Measurements from ENCODE around the gene FOS. TPM values are rescaled to one million over a fixed set of nuclear protein-coding genes. Genes with fewer than 3 reads are reported as not detected.

The FOS gene
- total RNA-seq, 1 donor from 2014 or later = 884 TPM

DNA sequence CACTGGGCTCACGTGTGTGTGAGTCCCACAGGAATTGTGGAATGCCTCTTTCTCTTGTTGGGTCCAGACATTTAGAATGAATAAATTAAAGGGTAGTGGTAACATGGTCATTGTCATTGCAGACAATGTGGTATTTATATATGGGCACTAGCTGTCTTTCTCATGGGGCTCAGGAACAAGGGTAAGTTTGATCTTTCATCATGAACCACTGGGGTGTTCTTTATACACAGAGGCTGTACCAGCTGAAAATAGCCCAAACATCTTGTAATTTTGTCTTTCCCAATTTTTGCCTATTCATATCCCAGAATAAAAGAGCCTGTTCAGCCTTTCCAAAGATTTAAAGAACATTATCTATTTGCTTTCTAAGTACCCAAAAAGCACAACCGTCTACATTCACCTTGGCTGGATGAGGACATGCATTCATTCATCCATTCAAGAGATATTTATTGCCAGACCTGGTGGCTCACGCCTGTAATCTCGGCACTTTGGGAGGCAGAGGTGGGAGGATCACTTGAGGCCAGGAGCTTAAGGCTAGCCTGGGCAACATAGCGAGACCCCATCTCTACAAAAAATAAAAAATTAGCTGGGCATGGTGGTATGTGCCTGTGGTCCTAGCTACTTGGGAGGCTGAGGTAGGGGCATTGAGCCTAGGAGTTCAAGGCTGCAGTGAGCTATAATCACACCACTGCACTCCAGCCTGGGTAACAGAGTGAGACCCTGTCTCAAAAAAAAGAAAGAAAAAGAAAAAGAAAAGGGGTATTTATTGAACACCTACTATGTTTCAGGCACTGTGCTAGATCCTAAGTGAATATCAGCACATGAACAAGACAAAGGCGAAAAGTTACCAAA lies 4.4 kb upstream of the FOS start:
- TF ChIP-seq, protein P1, sequence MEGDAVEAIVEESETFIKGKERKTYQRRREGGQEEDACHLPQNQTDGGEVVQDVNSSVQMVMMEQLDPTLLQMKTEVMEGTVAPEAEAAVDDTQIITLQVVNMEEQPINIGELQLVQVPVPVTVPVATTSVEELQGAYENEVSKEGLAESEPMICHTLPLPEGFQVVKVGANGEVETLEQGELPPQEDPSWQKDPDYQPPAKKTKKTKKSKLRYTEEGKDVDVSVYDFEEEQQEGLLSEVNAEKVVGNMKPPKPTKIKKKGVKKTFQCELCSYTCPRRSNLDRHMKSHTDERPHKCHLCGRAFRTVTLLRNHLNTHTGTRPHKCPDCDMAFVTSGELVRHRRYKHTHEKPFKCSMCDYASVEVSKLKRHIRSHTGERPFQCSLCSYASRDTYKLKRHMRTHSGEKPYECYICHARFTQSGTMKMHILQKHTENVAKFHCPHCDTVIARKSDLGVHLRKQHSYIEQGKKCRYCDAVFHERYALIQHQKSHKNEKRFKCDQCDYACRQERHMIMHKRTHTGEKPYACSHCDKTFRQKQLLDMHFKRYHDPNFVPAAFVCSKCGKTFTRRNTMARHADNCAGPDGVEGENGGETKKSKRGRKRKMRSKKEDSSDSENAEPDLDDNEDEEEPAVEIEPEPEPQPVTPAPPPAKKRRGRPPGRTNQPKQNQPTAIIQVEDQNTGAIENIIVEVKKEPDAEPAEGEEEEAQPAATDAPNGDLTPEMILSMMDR (IDR thresholded peaks at IDR 0.05) = no peak
- TF ChIP-seq POLR2A (IDR thresholded peaks at IDR 0.05) (no peak), POLR2AphosphoS5 (IDR thresholded peaks at IDR 0.05; ENCODE audit: insufficient read depth in 1 of 2, low read depth in 1 of 2) (no peak)
- peaks cover 46% of the 10 kb centered on the region for H3K4me1 ChIP-seq
- intact Hi-C loops (cut with DNase I) = no loop called here
- no peaks in the 10 kb centered on the region for H3K36me3 ChIP-seq
- no peaks in the 10 kb centered on the region for H3K27me3 ChIP-seq
- no peak for DNase-seq (ENCODE audit: extremely low spot score in 2 of 2)
- no peaks in the 10 kb centered on the region for H3K9me3 ChIP-seq
- H3K4me3 ChIP-seq = no peak overlapping the region
- peak overlapping the region; percentile 28 for H3K27ac ChIP-seq

DNA sequence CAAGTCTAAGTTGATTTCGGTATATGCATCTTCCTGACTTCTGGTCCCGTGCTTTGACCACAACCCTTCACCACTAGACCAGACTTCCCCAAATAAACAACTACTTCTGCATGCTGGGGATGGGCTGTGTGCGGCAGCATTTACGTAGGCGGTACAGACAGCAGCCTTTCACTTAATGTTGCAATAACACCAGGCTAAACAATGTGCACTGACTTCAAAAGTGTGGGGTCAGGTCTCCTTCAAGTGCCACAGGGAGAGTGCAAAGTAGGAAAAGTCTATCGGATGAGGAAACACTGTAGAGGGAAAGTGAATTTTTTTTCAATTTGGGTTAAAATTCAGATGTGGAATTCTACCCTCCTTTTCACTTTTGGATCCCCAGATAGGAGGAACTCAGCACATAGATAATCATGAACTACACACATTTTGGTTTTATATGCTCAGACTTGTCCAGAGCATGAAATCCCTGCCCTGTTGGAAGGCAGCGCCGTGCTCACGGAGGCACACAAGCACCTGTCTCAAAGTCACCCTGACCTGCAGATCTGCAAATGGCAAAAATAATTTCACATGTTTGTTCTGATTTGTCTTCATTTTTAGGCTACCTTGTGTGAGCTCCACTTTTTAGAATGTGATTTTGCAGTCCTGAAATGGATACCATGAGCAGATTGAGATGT lies 3.6 kb upstream of the FOS start:
- DNase-seq (ENCODE audit: extremely low spot score in 2 of 2) = no peak

DNA sequence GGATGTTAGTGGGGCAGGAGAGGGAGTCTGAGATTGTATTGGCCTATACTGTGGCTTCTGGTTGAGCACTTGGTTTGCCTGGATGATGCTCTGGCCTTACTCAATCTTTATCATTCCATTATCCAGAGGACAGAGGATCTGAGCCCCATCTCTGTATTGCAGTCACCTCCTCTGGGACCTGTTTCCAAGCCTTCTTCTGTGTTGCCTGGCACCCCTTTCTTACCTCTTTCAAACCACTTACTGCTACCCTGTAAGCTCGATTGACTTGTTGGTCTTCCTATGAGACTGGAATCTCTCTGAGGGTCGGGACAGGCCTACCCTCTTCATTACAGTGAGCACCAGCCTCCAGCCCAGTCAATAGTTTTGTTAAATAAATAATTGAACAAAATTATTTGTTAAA lies 3.0 kb upstream of the FOS start:
- Histone ChIP-seq H3K27me3 (no peaks in the 10 kb centered on the region), H3K27ac (peak overlapping the region; percentile 99), H3K9me3 (no peaks in the 10 kb centered on the region), H3K36me3 (peaks cover 0 to 7% of the 10 kb centered on the region in 2 donors), H3K4me1 (peaks cover 59% of the 10 kb centered on the region), H3K4me3 (no peak overlapping the region)
- intact Hi-C loops (cut with DNase I) = no loop called here
- no peak for DNase-seq (ENCODE audit: extremely low spot score in 2 of 2)
- TF ChIP-seq POLR2AphosphoS5 (IDR thresholded peaks at IDR 0.05; ENCODE audit: insufficient read depth in 1 of 2, low read depth in 1 of 2) (no peak), POLR2A (IDR thresholded peaks at IDR 0.05) (no peak)
- TF ChIP-seq, protein P1 (IDR thresholded peaks at IDR 0.05) = no peak

More for the DNA sequence above, 3.6 kb upstream of the FOS start:
- no peaks in the 10 kb centered on the region for H3K27me3 ChIP-seq
- intact Hi-C loops (cut with DNase I) = no loop called here
- peaks cover 0 to under 1% of the 10 kb centered on the region in 2 donors for H3K36me3 ChIP-seq
- peaks cover 54% of the 10 kb centered on the region for H3K4me1 ChIP-seq
- H3K9me3 ChIP-seq = no peaks in the 10 kb centered on the region
- H3K27ac ChIP-seq = peak overlapping the region; percentile 99
- no peak overlapping the region for H3K4me3 ChIP-seq
- TF ChIP-seq POLR2A (IDR thresholded peaks at IDR 0.05) (no peak), POLR2AphosphoS5 (IDR thresholded peaks at IDR 0.05; ENCODE audit: insufficient read depth in 1 of 2, low read depth in 1 of 2) (peak in 1 of 2 donors; percentile 46)

DNA sequence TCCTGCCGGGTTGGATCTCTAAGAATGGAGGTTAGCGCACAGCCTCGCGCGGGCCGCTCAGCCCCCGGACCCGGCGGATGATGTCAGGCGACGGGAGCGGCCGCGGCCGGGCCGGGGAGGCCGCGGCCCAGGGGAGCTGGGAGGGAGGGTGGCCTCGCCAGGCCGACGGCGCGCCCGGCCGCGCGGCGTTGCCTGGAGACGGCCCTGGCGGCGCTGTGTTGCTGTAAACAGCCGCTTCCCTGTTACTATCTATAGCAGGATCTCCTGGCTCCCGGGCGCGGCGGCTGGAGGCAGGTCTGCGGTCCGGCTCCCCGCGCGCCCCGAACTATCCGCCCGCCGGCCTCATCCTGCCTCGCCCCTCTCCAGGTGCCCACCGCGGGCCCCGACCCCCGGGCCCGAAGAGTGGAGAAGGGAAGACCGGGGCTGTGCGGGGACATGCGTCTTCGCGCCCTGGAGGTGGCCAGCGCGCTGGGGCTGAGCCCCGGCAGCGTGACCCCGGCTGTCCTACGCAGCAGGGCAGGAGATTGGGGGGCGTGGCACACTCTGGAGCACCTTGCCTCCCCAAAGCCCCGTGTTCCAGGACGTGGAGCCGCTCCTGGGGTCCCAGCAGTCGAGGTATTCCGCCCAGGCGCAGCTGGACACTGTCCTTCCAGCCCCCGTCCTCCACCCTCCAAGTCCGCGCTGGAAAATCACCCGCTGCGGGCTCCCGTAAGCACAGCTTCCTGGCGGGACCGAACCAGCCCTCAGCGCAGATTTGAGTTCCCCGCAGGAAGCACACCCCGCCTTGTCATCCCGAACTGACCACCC lies 1.4 kb upstream of the FOS start:
- H3K9me3 ChIP-seq = no peaks in the 10 kb centered on the region
- peak overlapping the region; percentile 87 to 88 for H3K4me3 ChIP-seq
- H3K36me3 ChIP-seq = peaks cover 0 to 17% of the 10 kb centered on the region in 2 donors
- intact Hi-C loops (cut with DNase I) = no loop called here
- no peaks in the 10 kb centered on the region for H3K27me3 ChIP-seq
- peak in 1 of 2 donors; percentile 84 for TF ChIP-seq POLR2A (IDR thresholded peaks at IDR 0.05)
- TF ChIP-seq, protein P1 (IDR thresholded peaks at IDR 0.05) = no peak
- peak in 1 of 2 donors; percentile 96 for TF ChIP-seq POLR2AphosphoS5 (IDR thresholded peaks at IDR 0.05; ENCODE audit: insufficient read depth in 1 of 2, low read depth in 1 of 2)
- peaks cover 67% of the 10 kb centered on the region for H3K4me1 ChIP-seq
- H3K27ac ChIP-seq = peak overlapping the region; percentile 99
- DNase-seq (ENCODE audit: extremely low spot score in 2 of 2) = peak in 1 of 2 donors; percentile 97
